Kidney capillary endothelial cell (primary cell): ENCODE measurements around the gene SMCHD1.
A peak's percentile ranks its signal among the peaks of the same experiment; 100 is the strongest.
"Not testable (repeated sequence)": the region's sequence is repeated elsewhere in the genome, so short reads cannot be mapped to it uniquely, and the experiment has no call there.

Experiments
- DNase-seq: peaks from one replicate; pipeline ENCODE4 v3.0.0-alpha.2; 2018; ENCODE audit warnings: low spot score

SMCHD1 gene

GRCh38 chr18:2818281-2818680 is 162.8 kb downstream of the SMCHD1 start:
- no peak for DNase-seq

GRCh38 chr18:2821695-2822094 is 166.2 kb downstream of the SMCHD1 start:
- DNase-seq = no peak

GRCh38 chr18:2822213-2822921 is 166.8 kb downstream of the SMCHD1 start:
- no peak for DNase-seq

GRCh38 chr18:2823202-2823601 is 167.7 kb downstream of the SMCHD1 start:
- no peak for DNase-seq

GRCh38 chr18:2823966-2824365 is 168.4 kb downstream of the SMCHD1 start:
- no peak for DNase-seq

GRCh38 chr18:2824865-2825264 is 169.3 kb downstream of the SMCHD1 start:
- no peak for DNase-seq

GRCh38 chr18:2825613-2826175 is 170.2 kb downstream of the SMCHD1 start:
- DNase-seq = no peak

- DNase-seq = no peak
Measured at GRCh38 chr18:2826581-2826980, 171.1 kb downstream of the SMCHD1 start.

GRCh38 chr18:2827061-2827460 is 171.5 kb downstream of the SMCHD1 start:
- no peak for DNase-seq

- DNase-seq = not testable (repeated sequence)
Measured at GRCh38 chr18:2836118-2836517, 180.6 kb downstream of the SMCHD1 start.

- not testable (repeated sequence) for DNase-seq
Measured at GRCh38 chr18:2837290-2837689, 181.8 kb downstream of the SMCHD1 start.

GRCh38 chr18:2839202-2839601 is 183.7 kb downstream of the SMCHD1 start:
- no peak for DNase-seq

- no peak for DNase-seq
Measured at GRCh38 chr18:2840521-2840920, 185.0 kb downstream of the SMCHD1 start.

- DNase-seq = no peak
Measured at GRCh38 chr18:2843146-2843545, 187.6 kb downstream of the SMCHD1 start.

GRCh38 chr18:2845172-2845571 is 189.6 kb downstream of the SMCHD1 start:
- DNase-seq = no peak

GRCh38 chr18:2846636-2847316 is 191.2 kb downstream of the SMCHD1 start, which contains the start of gene EMILIN2:
TSS of gene EMILIN2 (plus strand) at chr18:2847006. CDS start at chr18:2847189, 183 bp downstream.
- no peak for DNase-seq

GRCh38 chr18:2847317-2848246 is 192.1 kb downstream of the SMCHD1 start:
- DNase-seq = peak; percentile 26

- DNase-seq = no peak
Measured at GRCh38 chr18:2848247-2849246, 193.0 kb downstream of the SMCHD1 start.

GRCh38 chr18:2850816-2851215 is 195.3 kb downstream of the SMCHD1 start:
- no peak for DNase-seq

GRCh38 chr18:2851771-2852170 is 196.2 kb downstream of the SMCHD1 start:
- DNase-seq = no peak

- not testable (repeated sequence) for DNase-seq
Measured at GRCh38 chr18:2852460-2852859, 196.9 kb downstream of the SMCHD1 start.
